Transverse colon (tissue), 4 donors: Measurements from ENCODE around the gene PCDHGA8. TPM values are rescaled to one million over a fixed set of nuclear protein-coding genes. Genes with fewer than 3 reads are reported as not detected.

Source experiments
- DNase-seq: peaks from one replicate; pipeline ENCODE4 v3.0.0-alpha.2; 2019
- H3K27ac ChIP-seq, 4 donors: fragments of 200-600 bp; sonication (generic); 2 replicates each; pipeline ENCODE4 v1.5.1; 2016 to 2018; ENCODE audit warnings: inconsistent platforms in 4 of 4
- H3K27me3 ChIP-seq: fragments of 200-600 bp; sonication (generic); 2 replicates; pipeline ENCODE4 v1.5.1; 2017; ENCODE audit warnings: inconsistent platforms
- H3K36me3 ChIP-seq, 4 donors: fragments of 200-600 bp; sonication (generic); 2 replicates each; pipeline ENCODE4 v1.5.1; 2017 to 2019; ENCODE audit warnings: inconsistent platforms in 4 of 4
- H3K4me1 ChIP-seq, 4 donors: fragments of 200-600 bp; sonication (generic); 2 replicates each; pipeline ENCODE4 v1.5.1; 2017 to 2020; ENCODE audit warnings: inconsistent platforms in 4 of 4
- H3K4me3 ChIP-seq, 4 donors: fragments of 200-600 bp; sonication (generic); 1 replicate in 1 of 4; 2 replicates in 3 of 4; pipeline versions ENCODE4 v1.5.1 to v1.6.1; 2017 to 2019; ENCODE audit warnings: inconsistent platforms in 4 of 4
- H3K9me3 ChIP-seq, 2 donors: fragments of 200-600 bp; sonication (generic); 2 replicates each; pipeline ENCODE4 v1.5.1; 2017 to 2019; ENCODE audit warnings: inconsistent platforms in 2 of 2
- EP300 ChIP-seq: sonication (generic); formaldehyde crosslinking; IDR thresholded peaks from one replicate; pipeline ENCODE4 v1.6.1; 2017; ENCODE audit warnings: antibody characterized with exemption, low read depth
- POLR2A ChIP-seq: fragments of 450-650 bp; IDR thresholded peaks from one replicate; pipeline ENCODE4 v1.6.1; 2016; ENCODE audit warnings: antibody characterized with exemption, mild to moderate bottlenecking, moderate library complexity
- POLR2AphosphoS5 ChIP-seq, 3 donors: sonication (generic); formaldehyde crosslinking; IDR thresholded peaks; one replicate each; pipeline ENCODE4 v1.6.1; 2016; ENCODE audit warnings: antibody characterized with exemption in 3 of 3
- WGBS, 2 donors: methylation state at CpG; one replicate each; pipeline ENCODE4 v1.1.5; 2018; ENCODE audit warnings: low coverage in 1 of 2; 5-methylcytosine and 5-hydroxymethylcytosine counted together
- in situ Hi-C, 4 donors: fragments of 200-750 bp; cut with MboI; loops; one replicate each; pipeline versions ENCODE4 v1.15.0 to v1.15.1; 2017; ENCODE audit warnings: low sequenced_read_pairs in 3 of 4, low pct_ligation_motif_present in 1 of 4, low pct_unique_long_range_greater_than_20kb in 1 of 4
- intact Hi-C: fragments of 100-400 bp; cut with DNase I; formaldehyde crosslinking; loops from one replicate; pipeline ENCODE4 v1.15.1; 2023; ENCODE audit warnings: low total_unique reads
- total RNA-seq, 4 donors: library from RNA; depleted of rRNA; stranded (reverse); fragments of >200 nt; gene quantifications; one replicate each; pipeline ENCODE4 v1.1.0, GENCODE V29; 2016
- TF ChIP-seq, protein P1 (sequence below), 5 experiments: fragments of 200-600 bp in 3 of 5; fragments of 450-650 bp in 2 of 5; sonication (generic) in 3 of 5; IDR thresholded peaks; 1 replicate in 2 of 5; 2 replicates in 3 of 5; pipeline ENCODE4 v1.5.1; 2016 to 2017; ENCODE audit warnings: antibody characterized with exemption in 5 of 5, inconsistent platforms in 3 of 5, mild to moderate bottlenecking in 2 of 5, moderate library complexity in 1 of 5

The PCDHGA8 gene
- total RNA-seq, 4 donors from 2014 or later = 1.5 to 11.5 (median 2.5) TPM

DNA sequence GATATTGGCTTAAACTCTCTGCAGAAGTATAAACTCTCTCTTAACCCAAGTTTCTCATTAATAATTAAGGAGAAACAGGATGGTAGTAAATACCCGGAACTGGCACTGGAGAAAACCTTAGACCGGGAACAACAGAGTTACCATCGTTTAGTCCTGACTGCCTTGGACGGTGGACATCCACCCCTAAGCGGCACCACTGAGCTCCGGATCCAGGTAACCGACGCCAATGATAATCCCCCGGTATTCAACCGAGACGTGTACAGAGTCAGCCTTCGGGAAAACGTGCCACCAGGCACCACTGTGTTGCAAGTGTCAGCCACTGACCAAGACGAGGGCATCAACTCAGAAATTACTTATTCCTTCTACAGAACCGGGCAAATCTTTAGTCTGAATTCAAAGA lies 6.2 kb downstream of the PCDHGA8 start:
- Histone ChIP-seq H3K4me1 (no peaks in the 10 kb centered on the region), H3K36me3 (no peaks in the 10 kb centered on the region), H3K9me3 (peaks cover 54 to 85% of the 10 kb centered on the region in 2 donors), H3K27me3 (peaks cover 32% of the 10 kb centered on the region), H3K27ac (no peak overlapping the region), H3K4me3 (no peak overlapping the region)
- TF ChIP-seq, protein P1, sequence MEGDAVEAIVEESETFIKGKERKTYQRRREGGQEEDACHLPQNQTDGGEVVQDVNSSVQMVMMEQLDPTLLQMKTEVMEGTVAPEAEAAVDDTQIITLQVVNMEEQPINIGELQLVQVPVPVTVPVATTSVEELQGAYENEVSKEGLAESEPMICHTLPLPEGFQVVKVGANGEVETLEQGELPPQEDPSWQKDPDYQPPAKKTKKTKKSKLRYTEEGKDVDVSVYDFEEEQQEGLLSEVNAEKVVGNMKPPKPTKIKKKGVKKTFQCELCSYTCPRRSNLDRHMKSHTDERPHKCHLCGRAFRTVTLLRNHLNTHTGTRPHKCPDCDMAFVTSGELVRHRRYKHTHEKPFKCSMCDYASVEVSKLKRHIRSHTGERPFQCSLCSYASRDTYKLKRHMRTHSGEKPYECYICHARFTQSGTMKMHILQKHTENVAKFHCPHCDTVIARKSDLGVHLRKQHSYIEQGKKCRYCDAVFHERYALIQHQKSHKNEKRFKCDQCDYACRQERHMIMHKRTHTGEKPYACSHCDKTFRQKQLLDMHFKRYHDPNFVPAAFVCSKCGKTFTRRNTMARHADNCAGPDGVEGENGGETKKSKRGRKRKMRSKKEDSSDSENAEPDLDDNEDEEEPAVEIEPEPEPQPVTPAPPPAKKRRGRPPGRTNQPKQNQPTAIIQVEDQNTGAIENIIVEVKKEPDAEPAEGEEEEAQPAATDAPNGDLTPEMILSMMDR (IDR thresholded peaks at IDR 0.05) = no peak
- TF ChIP-seq EP300 (no peak), POLR2AphosphoS5 (IDR thresholded peaks at IDR 0.05) (no peak)
- in situ Hi-C loops = loop anchor here in 1 of 4 donors (25.0 kb wide), 1 partner anchor 186 kb away; the partner anchor contains the start of genes PCDHB12, PCDHB13 and PCDHB14
- 20 to 60% methylated on average over 1 to 15 of the region's 15 CpGs for WGBS, 2 donors
- intact Hi-C loops = no loop called here
- no peak for DNase-seq

DNA sequence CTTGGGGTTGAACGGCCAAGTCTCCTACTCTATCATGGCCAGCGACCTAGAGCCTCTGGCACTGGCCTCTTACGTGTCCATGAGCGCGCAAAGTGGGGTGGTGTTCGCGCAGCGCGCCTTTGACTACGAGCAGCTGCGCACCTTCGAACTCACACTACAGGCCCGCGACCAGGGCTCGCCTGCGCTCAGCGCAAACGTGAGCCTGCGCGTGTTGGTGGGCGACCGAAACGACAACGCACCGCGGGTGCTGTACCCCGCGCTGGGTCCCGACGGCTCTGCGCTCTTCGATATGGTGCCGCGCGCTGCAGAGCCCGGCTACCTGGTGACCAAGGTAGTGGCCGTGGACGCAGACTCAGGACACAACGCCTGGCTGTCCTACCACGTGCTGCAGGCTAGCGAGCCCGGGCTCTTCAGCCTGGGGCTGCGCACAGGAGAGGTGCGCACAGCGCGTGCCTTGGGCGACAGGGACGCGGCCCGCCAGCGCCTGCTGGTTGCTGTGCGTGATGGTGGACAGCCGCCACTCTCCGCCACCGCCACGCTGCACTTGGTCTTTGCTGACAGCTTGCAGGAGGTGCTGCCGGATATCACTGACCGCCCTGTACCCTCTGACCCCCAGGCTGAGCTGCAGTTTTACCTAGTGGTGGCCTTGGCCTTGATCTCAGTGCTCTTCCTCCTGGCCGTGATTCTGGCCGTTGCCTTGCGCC lies 7.3 kb downstream of the PCDHGA8 start:
- in situ Hi-C loops = loop anchor here in 2 of 4 donors (10.0 to 25.0 kb wide), 2 partner anchors 165 to 187 kb away; partner anchors contain the start of genes PCDHB12 (in 1 of the 2), PCDHB13 (in 1 of the 2) and PCDHB14 (in 1 of the 2)
- no peaks in the 10 kb centered on the region for H3K4me1 ChIP-seq
- H3K27ac ChIP-seq = no peak overlapping the region
- peaks cover 50 to 86% of the 10 kb centered on the region in 2 donors for H3K9me3 ChIP-seq
- no peak overlapping the region for H3K4me3 ChIP-seq
- DNase-seq = no peak
- H3K36me3 ChIP-seq = no peaks in the 10 kb centered on the region
- H3K27me3 ChIP-seq = peaks cover 28% of the 10 kb centered on the region
- intact Hi-C loops = loop anchor here (10.0 kb wide), 1 partner anchor 125 kb away; no protein-coding TSS in a partner anchor
- no peak for TF ChIP-seq POLR2A
- TF ChIP-seq EP300 = no peak
- TF ChIP-seq, protein P1 (IDR thresholded peaks at IDR 0.05) = no peak
- no peak for TF ChIP-seq POLR2AphosphoS5 (IDR thresholded peaks at IDR 0.05)
- 66% methylated on average over 61 of the region's 61 CpGs; no CpG with 5 or more reads in 1 of the 2 donors for whole genome bisulfite sequencing, 2 donors

DNA sequence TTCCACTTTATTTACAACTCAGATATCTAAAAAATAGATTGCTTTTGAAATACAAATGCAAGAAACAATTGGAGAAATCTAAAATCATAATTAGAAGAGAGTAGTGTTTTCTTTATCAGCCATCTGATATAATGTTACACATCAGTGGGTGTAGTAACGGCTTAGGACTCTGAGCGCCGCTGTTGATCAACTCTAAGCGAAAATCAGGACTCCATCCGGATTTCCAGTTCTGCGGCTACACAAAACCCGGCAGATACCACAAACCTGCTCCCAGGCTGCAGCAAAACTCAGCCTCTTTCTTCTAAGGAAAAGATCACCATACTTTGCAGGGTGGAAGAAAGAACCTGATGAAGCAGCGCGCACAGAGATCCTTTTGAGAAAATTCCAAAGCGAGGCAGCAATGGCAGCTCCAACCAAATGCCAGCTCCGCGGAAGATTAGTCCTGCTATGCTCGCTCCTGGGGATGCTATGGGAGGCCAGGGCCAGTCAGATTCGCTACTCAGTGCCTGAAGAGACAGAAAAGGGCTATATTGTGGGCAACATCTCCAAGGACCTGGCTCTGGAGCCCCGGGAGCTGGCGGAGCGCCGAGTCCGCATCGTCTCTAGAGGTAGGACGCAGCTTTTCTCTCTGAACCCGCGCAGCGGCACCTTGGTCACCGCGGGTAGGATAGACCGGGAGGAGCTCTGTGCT lies 10.3 kb downstream of the PCDHGA8 start, which contains the start of gene PCDHGA9:
PCDHGA9 (plus strand) TSS at position 226 of the 691 bp plus-strand sequence; CDS start at position 401, 175 bp downstream.
- H3K9me3 ChIP-seq = peaks cover 54 to 96% of the 10 kb centered on the region in 2 donors
- 33 to 45% methylated on average over 7 to 27 of the region's 27 CpGs for WGBS, 2 donors
- intact Hi-C loops (loop anchor here (10.0 kb wide), 1 partner anchor 122 kb away; no protein-coding TSS in a partner anchor), in situ Hi-C loops (loop anchor here in 1 of 4 donors (10.0 kb wide), 1 partner anchor 162 kb away; no protein-coding TSS in a partner anchor)
- no peak within 1 kb of the TSS for H3K27ac ChIP-seq
- H3K4me3 ChIP-seq = peak within 1 kb of the TSS in 1 of 4 donors; percentile 32
- H3K4me1 ChIP-seq = no peaks in the 10 kb centered on the region
- peaks cover 26% of the 10 kb centered on the region for H3K27me3 ChIP-seq
- H3K36me3 ChIP-seq = no peaks in the 10 kb centered on the region
- TF ChIP-seq POLR2A (no peak), POLR2AphosphoS5 (IDR thresholded peaks at IDR 0.05) (no peak), EP300 (no peak)
- TF ChIP-seq, protein P1 (IDR thresholded peaks at IDR 0.05) = peak in 3 of 5 experiments; percentile 12 to 19 (median 19)
- no peak for DNase-seq

DNA sequence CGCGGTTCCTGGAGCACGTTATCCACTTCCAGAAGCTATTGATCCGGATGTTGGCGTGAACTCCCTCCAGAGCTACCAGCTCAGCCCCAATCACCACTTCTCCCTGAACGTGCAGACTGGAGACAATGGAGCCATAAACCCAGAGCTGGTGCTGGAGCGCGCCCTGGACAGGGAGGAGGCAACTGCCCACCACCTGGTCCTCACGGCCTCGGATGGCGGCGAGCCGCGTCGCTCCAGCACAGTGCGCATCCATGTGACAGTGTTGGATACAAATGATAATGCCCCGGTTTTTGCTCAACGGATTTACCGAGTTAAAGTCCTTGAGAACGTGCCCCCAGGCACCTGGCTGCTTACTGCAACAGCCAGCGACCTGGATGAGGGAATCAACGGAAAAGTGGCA lies 11.0 kb downstream of the PCDHGA8 start:
- Histone ChIP-seq H3K27me3 (peaks cover 28% of the 10 kb centered on the region), H3K4me1 (no peaks in the 10 kb centered on the region), H3K36me3 (no peaks in the 10 kb centered on the region), H3K4me3 (peak overlapping the region in 1 of 4 donors; percentile 32), H3K9me3 (peaks cover 54 to 99% of the 10 kb centered on the region in 2 donors), H3K27ac (no peak overlapping the region)
- 40 to 57% methylated on average over 17 to 22 of the region's 22 CpGs for WGBS, 2 donors
- intact Hi-C loops = loop anchor here (10.0 kb wide), 1 partner anchor 121 kb away; no protein-coding TSS in a partner anchor
- no peak for DNase-seq
- TF ChIP-seq POLR2A = no peak
- TF ChIP-seq POLR2AphosphoS5 (IDR thresholded peaks at IDR 0.05) = no peak
- TF ChIP-seq, protein P1 (IDR thresholded peaks at IDR 0.05) = no peak
- no peak for TF ChIP-seq EP300
- in situ Hi-C loops = loop anchor here in 1 of 4 donors (10.0 kb wide), 1 partner anchor 161 kb away; no protein-coding TSS in a partner anchor
